NCI-H1417 (cell line): ENCODE data around the gene CRYGN.

Experiments
- DNase-seq, 3 experiments: peaks; one replicate each; lab custom pipeline; 2025; lab: John Stamatoyannopoulos, UW

The CRYGN gene

GRCh38 chr7:151379534-151380198, 60.3 kb downstream of the CRYGN start:
- no peak for DNase-seq

GRCh38 chr7:151379193-151379520, 60.8 kb downstream of the CRYGN start:
- DNase-seq, result no peak
